GM20000 (cell line): Measurements from ENCODE around the gene NIPSNAP2.
"Not testable (repeated sequence)": the region's sequence is repeated elsewhere in the genome, so short reads cannot be mapped to it uniquely, and the experiment has no call there.

Experiments used
- DNase-seq: peaks from one replicate; pipeline ENCODE4 v3.0.0; 2012; ENCODE audit warnings: low spot score
- TF ChIP-seq, protein P1 (sequence below): IDR thresholded peaks from 2 replicates; pipeline ENCODE4 v1.5.1; 2012; ENCODE audit warnings: mild to moderate bottlenecking, control low read depth; ENCODE audit errors: extremely low read depth, missing control alignments

Gene NIPSNAP2

DNA sequence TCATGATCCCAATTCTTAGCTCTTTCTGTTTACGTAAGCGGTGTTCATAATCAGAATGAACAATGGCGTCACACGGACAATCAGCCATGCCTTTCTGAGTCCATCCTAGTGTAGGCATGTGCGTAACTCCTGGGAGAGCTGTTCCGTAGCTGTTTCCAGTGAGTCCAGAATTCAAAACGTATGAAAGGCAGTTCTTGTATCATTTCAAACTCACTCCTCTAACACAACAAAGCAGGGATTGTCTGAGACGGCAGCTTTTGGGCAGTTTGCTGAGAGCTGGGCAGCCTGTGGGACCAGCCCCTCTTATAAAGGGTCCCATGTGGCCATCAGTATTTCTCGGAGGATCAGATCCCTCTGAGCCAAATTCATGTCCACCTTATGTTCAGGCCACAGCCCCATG, 43.5 kb downstream of the NIPSNAP2 start:
- TF ChIP-seq, protein P1, sequence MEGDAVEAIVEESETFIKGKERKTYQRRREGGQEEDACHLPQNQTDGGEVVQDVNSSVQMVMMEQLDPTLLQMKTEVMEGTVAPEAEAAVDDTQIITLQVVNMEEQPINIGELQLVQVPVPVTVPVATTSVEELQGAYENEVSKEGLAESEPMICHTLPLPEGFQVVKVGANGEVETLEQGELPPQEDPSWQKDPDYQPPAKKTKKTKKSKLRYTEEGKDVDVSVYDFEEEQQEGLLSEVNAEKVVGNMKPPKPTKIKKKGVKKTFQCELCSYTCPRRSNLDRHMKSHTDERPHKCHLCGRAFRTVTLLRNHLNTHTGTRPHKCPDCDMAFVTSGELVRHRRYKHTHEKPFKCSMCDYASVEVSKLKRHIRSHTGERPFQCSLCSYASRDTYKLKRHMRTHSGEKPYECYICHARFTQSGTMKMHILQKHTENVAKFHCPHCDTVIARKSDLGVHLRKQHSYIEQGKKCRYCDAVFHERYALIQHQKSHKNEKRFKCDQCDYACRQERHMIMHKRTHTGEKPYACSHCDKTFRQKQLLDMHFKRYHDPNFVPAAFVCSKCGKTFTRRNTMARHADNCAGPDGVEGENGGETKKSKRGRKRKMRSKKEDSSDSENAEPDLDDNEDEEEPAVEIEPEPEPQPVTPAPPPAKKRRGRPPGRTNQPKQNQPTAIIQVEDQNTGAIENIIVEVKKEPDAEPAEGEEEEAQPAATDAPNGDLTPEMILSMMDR = no peak
- no peak for DNase-seq

DNA sequence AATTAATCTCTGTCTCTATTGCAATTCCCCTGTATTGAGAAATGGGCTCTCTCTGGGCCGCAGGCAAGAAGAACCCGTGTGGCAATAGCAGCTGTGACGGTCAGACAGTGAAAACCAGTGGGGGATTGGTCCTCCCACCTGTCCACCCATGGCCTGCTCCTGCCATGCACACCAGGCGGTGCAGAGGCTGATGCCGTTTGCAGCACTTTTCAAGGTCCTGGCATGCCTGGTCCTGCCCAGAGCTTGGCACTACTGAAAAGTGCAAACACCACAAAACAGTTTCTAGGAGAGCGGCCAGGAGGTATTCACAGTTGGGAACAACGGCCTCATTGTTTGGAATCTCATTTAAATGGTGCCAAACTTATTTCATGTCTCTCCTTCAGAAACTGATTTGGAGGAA, 45.3 kb downstream of the NIPSNAP2 start:
- no peak for DNase-seq
- TF ChIP-seq, protein P1 = no peak

DNA sequence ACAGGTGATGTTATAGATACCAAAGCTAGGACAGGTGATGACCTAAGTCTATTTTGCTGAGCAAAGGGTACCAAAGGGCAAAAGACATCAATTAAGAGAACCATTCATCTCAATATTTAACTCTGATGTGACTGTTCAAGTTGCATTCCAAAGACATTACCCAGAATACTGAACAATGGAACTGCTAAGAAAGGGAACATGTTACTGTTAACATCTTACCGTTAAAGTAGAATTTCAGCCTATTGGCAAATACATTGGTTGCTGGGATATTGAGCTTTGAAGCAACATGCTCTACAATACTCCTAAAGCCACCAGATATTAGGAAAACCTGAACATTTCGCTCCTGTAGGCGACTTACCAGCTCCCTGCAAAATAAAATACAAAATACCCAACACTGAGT, 52.6 kb downstream of the NIPSNAP2 start:
- not testable (repeated sequence) for DNase-seq

DNA sequence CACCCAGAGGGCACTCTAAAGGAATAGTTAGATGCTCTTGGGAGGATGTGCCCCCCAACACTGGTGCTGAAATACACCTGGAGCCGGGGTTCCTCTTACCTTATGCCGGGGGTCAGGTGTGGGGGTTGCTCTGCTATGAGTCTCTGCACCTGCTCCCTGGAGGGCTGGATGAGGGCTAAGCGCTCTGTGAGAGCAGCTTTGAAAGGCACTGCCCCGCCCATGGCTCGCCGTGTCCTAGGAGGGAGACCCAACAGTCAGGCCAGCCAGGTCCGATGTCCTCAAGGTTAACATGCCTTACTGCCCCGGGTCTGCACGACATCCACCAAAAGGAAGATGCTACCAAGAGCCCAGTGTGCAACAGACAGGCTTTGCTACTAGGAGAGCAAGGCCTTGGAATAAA, 55.1 kb downstream of the NIPSNAP2 start:
- DNase-seq = no peak
- TF ChIP-seq, protein P1 = no peak

DNA sequence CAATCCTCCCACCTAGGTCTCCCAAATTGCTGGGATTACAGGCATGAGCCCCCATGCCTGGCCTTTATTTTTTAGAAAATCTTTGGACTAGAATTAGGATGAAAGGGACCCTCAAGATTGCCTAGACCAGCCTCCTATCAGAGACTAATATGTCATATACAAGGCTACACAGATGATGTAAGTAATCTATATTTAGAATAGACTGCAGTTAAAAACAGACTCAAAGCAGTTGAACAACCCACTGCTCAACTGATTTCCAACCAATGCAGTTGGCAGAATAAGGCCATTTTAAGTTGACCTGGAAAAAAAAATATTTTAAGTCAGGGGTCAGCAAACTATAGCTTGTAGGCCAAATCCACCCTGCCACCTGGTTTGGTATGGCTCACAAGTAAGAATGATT, 59.1 kb downstream of the NIPSNAP2 start:
- TF ChIP-seq, protein P1 = no peak

DNA sequence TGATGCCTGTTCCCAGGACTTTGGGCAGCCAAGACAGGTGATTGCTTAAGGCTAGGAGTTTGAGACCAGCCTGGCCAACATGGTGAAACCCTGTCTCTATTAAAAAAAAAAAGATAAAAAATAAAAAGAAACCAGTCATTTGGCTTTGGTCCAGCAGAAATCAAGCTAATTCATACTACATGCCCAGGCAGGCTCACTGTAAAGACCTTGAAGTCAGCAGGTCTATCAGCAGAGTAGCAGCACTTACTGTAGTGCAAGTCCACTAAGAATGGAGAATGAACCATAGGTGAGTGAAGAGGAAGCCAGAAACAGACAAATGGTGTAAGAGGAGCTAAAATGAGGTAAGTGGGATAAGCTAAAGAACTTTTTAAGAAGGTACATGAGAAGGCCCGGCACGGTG, 62.2 kb downstream of the NIPSNAP2 start:
- TF ChIP-seq, protein P1 = no peak
- DNase-seq = no peak

More for the DNA sequence above, 59.1 kb downstream of the NIPSNAP2 start:
- no peak for DNase-seq

DNA sequence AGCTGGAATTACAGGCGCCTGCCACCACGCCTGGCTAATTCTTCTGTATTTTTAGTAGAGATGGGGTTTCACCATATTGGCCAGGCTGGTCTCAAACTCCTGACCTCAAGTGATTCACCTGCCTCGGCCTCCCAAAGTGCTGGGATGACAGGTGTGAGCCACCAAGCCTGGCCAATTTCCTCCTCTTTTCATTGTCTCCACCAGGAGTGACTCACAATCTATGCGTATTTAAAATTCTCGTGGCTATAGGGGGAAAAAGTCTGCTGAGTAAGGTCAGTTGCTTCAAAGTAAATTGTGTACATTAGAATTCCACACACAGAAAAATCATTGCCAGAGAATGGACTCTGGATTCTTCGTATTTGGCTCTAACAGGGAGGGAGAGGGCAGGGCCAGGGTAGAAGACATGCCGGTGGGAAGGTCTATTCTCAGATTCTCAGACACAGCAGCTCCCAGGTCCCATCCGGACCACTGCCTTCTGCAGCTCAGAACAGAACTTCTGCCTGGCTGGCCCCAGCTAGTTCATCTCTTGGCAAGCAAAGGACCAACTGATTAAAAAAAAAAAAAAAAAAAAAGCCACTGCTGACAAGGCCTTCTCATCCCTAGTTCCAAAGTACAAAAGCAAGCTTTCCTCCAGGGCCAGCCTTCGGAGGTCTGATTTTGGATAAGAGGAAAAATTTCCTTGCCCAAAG, 64.7 kb downstream of the NIPSNAP2 start:
- TF ChIP-seq, protein P1 = no peak
- no peak for DNase-seq

DNA sequence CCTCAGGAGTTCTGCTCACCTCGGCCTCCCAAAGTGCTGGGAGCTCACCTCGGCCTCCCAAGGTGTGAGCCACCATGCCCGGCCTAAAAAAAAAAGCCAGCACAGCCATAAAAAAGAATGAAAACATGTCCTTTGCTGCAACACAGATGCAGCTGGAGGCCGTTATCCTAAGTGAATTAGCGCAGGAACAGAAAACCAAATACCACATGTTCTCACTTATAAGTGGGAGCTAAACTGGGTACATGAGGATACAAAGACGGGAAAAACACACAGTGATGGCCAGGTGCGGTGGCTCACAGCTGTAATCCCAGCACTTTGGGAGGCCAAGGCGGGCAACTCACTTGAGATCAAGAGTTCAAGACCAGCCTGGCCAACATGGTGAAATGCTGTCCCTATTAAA, 66.0 kb downstream of the NIPSNAP2 start:
- no peak for DNase-seq
- TF ChIP-seq, protein P1 = no peak

DNA sequence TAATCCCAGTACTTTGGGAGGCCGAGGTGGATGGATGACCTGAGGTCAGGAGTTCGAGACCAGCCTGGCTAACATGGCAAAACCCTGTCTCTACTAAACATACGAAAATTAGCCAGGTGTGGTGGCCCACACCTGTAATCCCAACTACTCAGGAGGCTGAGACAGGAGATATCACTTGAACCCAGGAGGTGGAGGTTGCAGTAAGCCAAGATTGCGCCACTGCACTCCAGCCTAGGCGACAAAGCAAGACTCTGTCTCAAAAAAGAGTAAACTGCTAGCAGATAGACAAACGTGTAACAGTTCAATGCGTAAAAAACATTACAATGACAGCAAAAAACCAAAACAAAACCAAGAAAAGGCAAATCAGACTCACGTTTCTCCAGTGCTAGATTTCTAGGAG, 67.2 kb downstream of the NIPSNAP2 start:
- DNase-seq = not testable (repeated sequence)

DNA sequence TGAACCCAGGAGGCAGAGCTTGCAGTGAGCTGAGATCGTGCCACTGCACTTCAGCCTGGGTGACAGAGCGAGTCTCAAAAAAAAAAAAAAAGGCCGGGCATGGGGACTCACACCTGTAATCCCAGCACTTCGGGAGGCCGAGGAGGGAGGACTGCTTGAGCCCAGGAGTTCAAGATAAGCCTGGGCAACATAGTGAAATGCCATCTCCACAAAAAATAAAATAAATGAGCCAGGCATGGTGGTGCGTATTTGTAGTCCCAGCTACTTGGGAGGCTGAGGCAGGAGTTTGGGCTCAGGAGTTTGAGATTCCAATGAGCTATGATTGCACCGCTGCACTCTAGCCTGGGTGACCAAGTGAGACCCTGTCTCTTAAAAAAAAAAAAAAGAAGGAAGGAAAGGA, 68.2 kb downstream of the NIPSNAP2 start:
- not testable (repeated sequence) for DNase-seq
